Testis (tissue), 3 donors: ENCODE data around the gene GET4. TPM values are rescaled to one million over a fixed set of nuclear protein-coding genes. Genes with fewer than 3 reads are reported as not detected.

Source experiments
- DNase-seq: peaks from one replicate; pipeline ENCODE4 v3.0.0-alpha.2; 2019
- H3K27ac ChIP-seq, 2 donors: fragments of 200-600 bp; sonication (generic); one replicate each; pipeline ENCODE4 v1.5.1; 2019
- H3K27me3 ChIP-seq: fragments of 200-600 bp; sonication (generic); one replicate; pipeline ENCODE4 v1.5.1; 2019
- H3K36me3 ChIP-seq: fragments of 200-600 bp; sonication (generic); one replicate; pipeline ENCODE4 v1.5.1; 2017; ENCODE audit warnings: low read depth; ENCODE audit errors: missing control alignments
- H3K4me1 ChIP-seq: fragments of 200-600 bp; sonication (generic); one replicate; pipeline ENCODE4 v1.5.1; 2019
- H3K4me3 ChIP-seq, 2 donors: fragments of 200-600 bp; sonication (generic); one replicate each; pipeline ENCODE4 v1.5.1; 2017 to 2019
- H3K9me3 ChIP-seq: fragments of 200-600 bp; sonication (generic); one replicate; pipeline ENCODE4 v1.5.1; 2017
- CTCF ChIP-seq, 3 experiments: fragments of 450-650 bp in 2 of 3; fragments of 200-600 bp in 1 of 3; sonication (generic) in 1 of 3; IDR thresholded peaks; one replicate each; pipeline ENCODE4 v1.5.1; 2016 to 2019; ENCODE audit warnings: antibody characterized with exemption in 3 of 3, mild to moderate bottlenecking in 2 of 3, moderate library complexity in 1 of 3
- POLR2A ChIP-seq: fragments of 450-650 bp; IDR thresholded peaks from one replicate; pipeline ENCODE4 v1.6.1; 2017; ENCODE audit warnings: antibody characterized with exemption, mild to moderate bottlenecking, moderate library complexity
- WGBS, 2 donors: methylation state at CpG; one replicate each; pipeline ENCODE4 v1.1.5; 2018; 5-methylcytosine and 5-hydroxymethylcytosine counted together
- intact Hi-C: fragments of 100-400 bp; cut with DNase I; formaldehyde crosslinking; loops from one replicate; pipeline ENCODE4 v1.15.1; 2023; ENCODE audit warnings: low total_unique reads
- polyA plus RNA-seq: library from polyadenylated mRNA; stranded (reverse); fragments of 350-450 nt; fragmentation: Illumina TruSeq; extraction: RNeasy Lipid Tissue Mini Kit (QIAGEN cat#74804); gene quantifications from one replicate; pipeline ENCODE4 v1.2.3, GENCODE V29; 2014; ENCODE audit warnings: low read depth, low replicate concordance; ENCODE audit not compliant: insufficient read depth
- total RNA-seq, 2 donors: library from RNA; depleted of rRNA; stranded (reverse); fragments of >200 nt; gene quantifications; one replicate each; pipeline ENCODE4 v1.2.3, GENCODE V29; 2016

GET4 gene
- total and polyA plus RNA-seq, 3 donors from 2014 or later, result 89.0 to 141 (median 128) TPM

- H3K36me3 ChIP-seq, result no peaks in the 10 kb centered on the region
- H3K4me1 ChIP-seq, result no peaks in the 10 kb centered on the region
- DNase-seq, result no peak
- H3K9me3 ChIP-seq, result no peaks in the 10 kb centered on the region
- H3K4me3 ChIP-seq, result no peak overlapping the region
- H3K27me3 ChIP-seq, result no peaks in the 10 kb centered on the region
- WGBS, 2 donors, result 93 to 96% methylated on average over 24 to 25 of the region's 25 CpGs
- TF ChIP-seq CTCF (IDR thresholded peaks at IDR 0.05) (no peak), POLR2A (no peak)
- peak overlapping the region in 1 of 2 donors; percentile 14 for H3K27ac ChIP-seq
- intact Hi-C loops, result no loop called here
Observed at GRCh38 chr7:865921-866320, 10.4 kb upstream of the GET4 start.

- H3K36me3 ChIP-seq, result no peaks in the 10 kb centered on the region
- TF ChIP-seq POLR2A, result no peak
- TF ChIP-seq CTCF (IDR thresholded peaks at IDR 0.05), result no peak
- H3K27ac ChIP-seq, result peak overlapping the region in 1 of 2 donors; percentile 8
- intact Hi-C loops, result no loop called here
- H3K4me1 ChIP-seq, result no peaks in the 10 kb centered on the region
- no peak overlapping the region for H3K4me3 ChIP-seq
- H3K27me3 ChIP-seq, result no peaks in the 10 kb centered on the region
- 82 to 90% methylated on average over 12 to 18 of the region's 18 CpGs for WGBS, 2 donors
- peak; percentile 37 for DNase-seq
- H3K9me3 ChIP-seq, result no peaks in the 10 kb centered on the region
Observed at GRCh38 chr7:867001-867405, 9.4 kb upstream of the GET4 start.

- H3K27ac ChIP-seq, result peak overlapping the region in 1 of 2 donors; percentile 8
- no peaks in the 10 kb centered on the region for H3K9me3 ChIP-seq
- WGBS, 2 donors, result 68 to 80% methylated on average over 10 to 22 of the region's 22 CpGs
- TF ChIP-seq POLR2A (no peak), CTCF (IDR thresholded peaks at IDR 0.05) (no peak)
- intact Hi-C loops, result no loop called here
- no peaks in the 10 kb centered on the region for H3K27me3 ChIP-seq
- H3K4me1 ChIP-seq, result no peaks in the 10 kb centered on the region
- no peaks in the 10 kb centered on the region for H3K36me3 ChIP-seq
- DNase-seq, result no peak
- H3K4me3 ChIP-seq, result no peak overlapping the region
Observed at GRCh38 chr7:867406-868188, 8.8 kb upstream of the GET4 start.

GRCh38 chr7:868189-868486, 8.2 kb upstream of the GET4 start:
- no peak overlapping the region for H3K27ac ChIP-seq
- no peaks in the 10 kb centered on the region for H3K4me1 ChIP-seq
- no peaks in the 10 kb centered on the region for H3K27me3 ChIP-seq
- H3K36me3 ChIP-seq, result no peaks in the 10 kb centered on the region
- H3K4me3 ChIP-seq, result no peak overlapping the region
- intact Hi-C loops, result no loop called here
- 87 to 92% methylated on average over 3 to 17 of the region's 17 CpGs for WGBS, 2 donors
- no peak for DNase-seq
- TF ChIP-seq CTCF (IDR thresholded peaks at IDR 0.05), result no peak
- no peak for TF ChIP-seq POLR2A
- H3K9me3 ChIP-seq, result no peaks in the 10 kb centered on the region

GRCh38 chr7:869348-869747, 7.0 kb upstream of the GET4 start:
- Histone ChIP-seq H3K27me3 (no peaks in the 10 kb centered on the region), H3K27ac (no peak overlapping the region), H3K36me3 (no peaks in the 10 kb centered on the region), H3K9me3 (no peaks in the 10 kb centered on the region), H3K4me1 (peaks cover 11% of the 10 kb centered on the region), H3K4me3 (no peak overlapping the region)
- intact Hi-C loops, result no loop called here
- no peak for DNase-seq
- no peak for TF ChIP-seq CTCF (IDR thresholded peaks at IDR 0.05)
- TF ChIP-seq POLR2A, result no peak
- 77 to 81% methylated on average over 14 of the region's 14 CpGs for WGBS, 2 donors
